Prostate gland (tissue), 2 donors: Measurements from ENCODE around the gene RYR2. TPM values are rescaled to one million over a fixed set of nuclear protein-coding genes. Genes with fewer than 3 reads are reported as not detected.

Experiments used
- DNase-seq: peaks from one replicate; pipeline ENCODE4 v3.0.0-alpha.2; 2019; ENCODE audit warnings: low spot score
- H3K27ac ChIP-seq, 2 donors: fragments of 200-600 bp; sonication (generic); 2 replicates each; pipeline ENCODE4 v1.5.1; 2017 to 2019
- H3K27me3 ChIP-seq: fragments of 200-600 bp; sonication (generic); replicated peaks from 2 replicates; pipeline ENCODE4 v1.5.1; 2019; ENCODE audit not compliant: insufficient read depth
- H3K36me3 ChIP-seq, 2 donors: fragments of 200-600 bp; sonication (generic); 1 replicate in 1 of 2; 2 replicates in 1 of 2; pipeline versions ENCODE4 v1.5.1 to v1.8.1; 2017 to 2019
- H3K4me1 ChIP-seq: fragments of 200-600 bp; sonication (generic); replicated peaks from 2 replicates; pipeline ENCODE4 v1.5.1; 2019
- H3K4me3 ChIP-seq, 2 donors: fragments of 200-600 bp; sonication (generic); 2 replicates each; pipeline ENCODE4 v1.5.1; 2017 to 2019
- H3K9me3 ChIP-seq: fragments of 200-600 bp; sonication (generic); 2 replicates; pipeline ENCODE4 v1.5.1; 2017
- CTCF ChIP-seq, 4 experiments: fragments of 200-600 bp in 2 of 4; fragments of 450-650 bp in 2 of 4; sonication (generic) in 2 of 4; IDR thresholded peaks; 1 replicate in 3 of 4; 2 replicates in 1 of 4; pipeline ENCODE4 v1.5.1; 2016 to 2019; ENCODE audit warnings: antibody characterized with exemption in 4 of 4, mild to moderate bottlenecking in 2 of 4, moderate library complexity in 2 of 4
- POLR2A ChIP-seq: fragments of 450-650 bp; IDR thresholded peaks from one replicate; pipeline ENCODE4 v1.6.1; 2016; ENCODE audit warnings: antibody characterized with exemption, mild to moderate bottlenecking
- POLR2AphosphoS5 ChIP-seq: sonication (generic); formaldehyde crosslinking; IDR thresholded peaks from one replicate; pipeline ENCODE4 v1.6.1; 2017; ENCODE audit warnings: antibody characterized with exemption
- WGBS: methylation state at CpG from one replicate; pipeline ENCODE4 v1.1.5; 2018; 5-methylcytosine and 5-hydroxymethylcytosine counted together
- intact Hi-C: fragments of 100-400 bp; cut with DNase I; formaldehyde crosslinking; loops from one replicate; pipeline ENCODE4 v1.14.2; 2022
- total RNA-seq, 2 donors: library from RNA; depleted of rRNA; stranded (reverse); fragments of >200 nt; gene quantifications; one replicate each; pipeline ENCODE4 v1.1.0, GENCODE V29; 2016

RYR2 gene
- total RNA-seq, 2 donors from 2014 or later = 2.9 to 6.7 TPM

- no peak overlapping the region for H3K27ac ChIP-seq
These were observed 149.4 kb downstream of the RYR2 start for GRCh38 chr1:237191403-237191802.

DNA sequence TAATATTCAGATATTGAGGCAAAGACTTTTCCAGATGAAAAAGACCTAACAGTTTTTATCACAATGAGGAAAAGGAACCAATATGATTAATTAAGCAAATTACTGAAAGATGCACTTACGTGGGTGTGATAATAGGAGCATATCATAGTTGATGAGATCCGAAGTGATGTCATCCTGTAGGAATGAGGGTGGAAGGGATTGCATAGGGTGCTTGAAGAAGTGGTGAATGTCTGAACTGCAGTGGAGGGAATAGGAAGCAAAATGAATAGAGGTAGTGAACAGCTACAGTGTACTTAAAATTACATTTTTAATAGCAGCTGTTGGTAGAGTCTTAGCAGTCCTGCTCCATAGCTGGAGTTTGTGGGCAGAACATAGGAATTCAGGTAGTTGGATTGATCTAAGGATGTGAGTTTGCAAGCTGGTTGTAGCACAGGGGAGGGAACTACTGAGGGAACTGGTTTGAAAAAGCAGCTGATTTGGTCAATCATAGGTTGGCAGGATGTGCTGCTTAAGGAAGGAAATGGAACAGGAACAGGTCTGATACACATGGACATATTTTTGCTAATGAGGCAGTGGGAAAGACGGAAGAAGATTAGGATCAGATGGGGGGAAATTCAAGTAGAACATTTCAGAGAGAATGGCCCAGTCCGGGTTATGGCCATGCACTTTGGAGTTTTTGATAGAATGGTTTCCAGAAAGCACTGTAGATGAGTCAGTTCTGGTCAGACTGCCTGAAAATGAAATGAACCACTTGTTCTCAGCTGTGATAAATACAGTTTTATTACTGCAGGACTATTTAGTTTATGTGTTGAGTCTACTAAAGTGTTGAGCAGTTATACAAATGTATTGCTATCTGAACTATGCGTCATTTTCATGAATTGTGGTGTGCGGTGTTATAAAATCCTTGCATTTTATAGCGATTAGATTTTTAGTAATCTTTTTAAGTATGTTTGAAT is 155.8 kb downstream of the RYR2 start:
- Histone ChIP-seq H3K36me3 (no peaks in the 10 kb centered on the region), H3K27me3 (no peaks in the 10 kb centered on the region), H3K4me1 (no peaks in the 10 kb centered on the region), H3K4me3 (no peak overlapping the region), H3K27ac (no peak overlapping the region), H3K9me3 (no peaks in the 10 kb centered on the region)
- no peak for DNase-seq
- intact Hi-C loops = no loop called here
- 62% methylated on average over 7 of the region's 7 CpGs for WGBS
- TF ChIP-seq POLR2A (no peak), CTCF (IDR thresholded peaks at IDR 0.05) (no peak), POLR2AphosphoS5 (no peak)

More at GRCh38 chr1:237191403-237191802, 149.4 kb downstream of the RYR2 start:
- TF ChIP-seq POLR2A (no peak), POLR2AphosphoS5 (no peak), CTCF (IDR thresholded peaks at IDR 0.05) (no peak)
- H3K9me3 ChIP-seq = no peaks in the 10 kb centered on the region
- intact Hi-C loops = no loop called here
- H3K4me3 ChIP-seq = no peak overlapping the region
- 72% methylated on average over 9 of the region's 9 CpGs for WGBS
- no peaks in the 10 kb centered on the region for H3K4me1 ChIP-seq
- no peaks in the 10 kb centered on the region for H3K36me3 ChIP-seq
- DNase-seq = no peak
- H3K27me3 ChIP-seq = no peaks in the 10 kb centered on the region

DNA sequence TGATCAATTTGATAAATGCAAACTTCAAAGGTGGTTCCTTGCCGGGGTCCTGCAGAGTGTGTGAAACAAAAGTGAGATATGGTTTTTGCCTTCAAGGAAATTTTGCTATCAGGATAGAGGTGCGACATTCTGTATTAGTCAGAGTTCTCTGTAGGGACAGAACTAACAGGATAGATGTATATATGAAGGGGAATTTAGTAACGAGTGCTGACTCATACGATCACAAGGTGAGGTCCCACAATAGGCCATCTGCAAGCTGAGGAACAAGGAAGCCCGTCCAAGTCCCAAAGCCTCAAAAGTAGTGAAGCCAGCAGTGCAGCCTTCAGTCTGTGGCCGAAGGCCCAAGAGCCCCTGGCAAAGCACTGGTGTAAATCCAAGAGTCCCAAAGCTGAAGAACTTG is 157.0 kb downstream of the RYR2 start:
- TF ChIP-seq CTCF (IDR thresholded peaks at IDR 0.05) (no peak), POLR2AphosphoS5 (no peak), POLR2A (no peak)
- no peaks in the 10 kb centered on the region for H3K4me1 ChIP-seq
- 82% methylated on average over 6 of the region's 6 CpGs for WGBS
- no peaks in the 10 kb centered on the region for H3K9me3 ChIP-seq
- DNase-seq = no peak
- no peaks in the 10 kb centered on the region for H3K36me3 ChIP-seq
- no peaks in the 10 kb centered on the region for H3K27me3 ChIP-seq
- intact Hi-C loops = no loop called here
- H3K27ac ChIP-seq = no peak overlapping the region
- H3K4me3 ChIP-seq = no peak overlapping the region

GRCh38 chr1:237201155-237201554 is 159.2 kb downstream of the RYR2 start:
- Histone ChIP-seq H3K36me3 (no peaks in the 10 kb centered on the region), H3K4me3 (no peak overlapping the region), H3K27ac (no peak overlapping the region), H3K4me1 (no peaks in the 10 kb centered on the region), H3K27me3 (no peaks in the 10 kb centered on the region), H3K9me3 (no peaks in the 10 kb centered on the region)
- TF ChIP-seq POLR2AphosphoS5 (no peak), CTCF (IDR thresholded peaks at IDR 0.05) (no peak), POLR2A (no peak)
- no peak for DNase-seq
- 63% methylated on average over 4 of the region's 4 CpGs for WGBS
- intact Hi-C loops = no loop called here

GRCh38 chr1:237204841-237205240 is 162.9 kb downstream of the RYR2 start:
- no peaks in the 10 kb centered on the region for H3K9me3 ChIP-seq
- no peak overlapping the region for H3K27ac ChIP-seq
- no peaks in the 10 kb centered on the region for H3K27me3 ChIP-seq
- DNase-seq = no peak
- H3K4me1 ChIP-seq = no peaks in the 10 kb centered on the region
- WGBS = 81% methylated on average over 4 of the region's 4 CpGs
- TF ChIP-seq POLR2AphosphoS5 (no peak), POLR2A (no peak), CTCF (IDR thresholded peaks at IDR 0.05) (no peak)
- no peak overlapping the region for H3K4me3 ChIP-seq
- intact Hi-C loops = no loop called here
- no peaks in the 10 kb centered on the region for H3K36me3 ChIP-seq
